ENCODE results near the gene ZNF22.

The ZNF22 gene

DNA sequence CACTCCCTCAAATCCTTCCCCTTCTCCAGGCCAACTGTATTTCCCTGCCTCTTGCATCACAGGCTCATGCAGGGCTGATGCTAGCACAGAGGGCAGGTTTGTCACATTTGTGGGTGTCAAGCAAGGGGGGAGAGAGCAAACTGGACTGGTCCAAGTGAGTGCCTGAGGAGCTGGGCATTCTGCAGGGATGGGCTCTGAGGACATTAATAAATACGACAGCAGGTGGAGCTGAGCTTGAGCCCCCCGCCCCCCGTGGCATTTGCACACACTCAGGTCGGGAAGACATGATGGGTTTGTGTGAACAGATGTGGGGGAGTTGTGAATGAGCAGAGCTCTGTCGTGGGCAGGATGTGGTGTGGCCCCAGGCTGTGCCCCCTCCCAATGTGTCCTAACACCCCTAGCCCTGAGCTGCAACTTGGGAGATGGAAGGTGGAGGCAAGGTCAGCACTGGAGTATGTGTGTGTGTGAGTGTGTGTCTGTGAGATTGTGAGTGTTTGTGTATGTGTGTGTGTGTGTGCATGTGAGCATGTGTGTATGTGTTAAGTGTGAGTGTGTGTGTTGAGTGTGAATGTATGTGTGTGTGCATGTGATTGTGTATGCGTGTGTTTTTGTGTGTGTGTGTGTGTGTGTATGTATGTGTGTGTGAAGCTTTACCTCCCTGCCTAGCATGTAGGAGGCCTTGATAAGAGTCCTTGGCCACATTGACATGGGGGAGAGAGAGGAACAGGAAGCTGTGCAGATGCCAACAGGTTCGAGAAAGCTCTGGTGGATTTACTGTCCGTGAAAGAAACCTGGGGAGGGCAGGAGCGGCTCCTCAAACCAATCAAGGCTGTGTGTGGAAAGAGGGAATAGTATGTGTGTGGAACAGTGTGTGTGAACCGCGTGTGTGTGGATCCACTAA, 32.0 kb upstream of the ZNF22 start:
- no peak for DNase-seq (ENCODE audit: low read depth)
- H3K4me3 ChIP-seq (ENCODE audit: low read depth, low read length), result no peak overlapping the region
- in situ Hi-C loops (cut with HindIII; ENCODE audit: low sequenced_read_pairs), result no loop called here
- TF ChIP-seq, protein P1, sequence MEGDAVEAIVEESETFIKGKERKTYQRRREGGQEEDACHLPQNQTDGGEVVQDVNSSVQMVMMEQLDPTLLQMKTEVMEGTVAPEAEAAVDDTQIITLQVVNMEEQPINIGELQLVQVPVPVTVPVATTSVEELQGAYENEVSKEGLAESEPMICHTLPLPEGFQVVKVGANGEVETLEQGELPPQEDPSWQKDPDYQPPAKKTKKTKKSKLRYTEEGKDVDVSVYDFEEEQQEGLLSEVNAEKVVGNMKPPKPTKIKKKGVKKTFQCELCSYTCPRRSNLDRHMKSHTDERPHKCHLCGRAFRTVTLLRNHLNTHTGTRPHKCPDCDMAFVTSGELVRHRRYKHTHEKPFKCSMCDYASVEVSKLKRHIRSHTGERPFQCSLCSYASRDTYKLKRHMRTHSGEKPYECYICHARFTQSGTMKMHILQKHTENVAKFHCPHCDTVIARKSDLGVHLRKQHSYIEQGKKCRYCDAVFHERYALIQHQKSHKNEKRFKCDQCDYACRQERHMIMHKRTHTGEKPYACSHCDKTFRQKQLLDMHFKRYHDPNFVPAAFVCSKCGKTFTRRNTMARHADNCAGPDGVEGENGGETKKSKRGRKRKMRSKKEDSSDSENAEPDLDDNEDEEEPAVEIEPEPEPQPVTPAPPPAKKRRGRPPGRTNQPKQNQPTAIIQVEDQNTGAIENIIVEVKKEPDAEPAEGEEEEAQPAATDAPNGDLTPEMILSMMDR (IDR thresholded peaks at IDR 0.05; ENCODE audit: low read depth, low read length, missing control alignments), result no peak

DNA sequence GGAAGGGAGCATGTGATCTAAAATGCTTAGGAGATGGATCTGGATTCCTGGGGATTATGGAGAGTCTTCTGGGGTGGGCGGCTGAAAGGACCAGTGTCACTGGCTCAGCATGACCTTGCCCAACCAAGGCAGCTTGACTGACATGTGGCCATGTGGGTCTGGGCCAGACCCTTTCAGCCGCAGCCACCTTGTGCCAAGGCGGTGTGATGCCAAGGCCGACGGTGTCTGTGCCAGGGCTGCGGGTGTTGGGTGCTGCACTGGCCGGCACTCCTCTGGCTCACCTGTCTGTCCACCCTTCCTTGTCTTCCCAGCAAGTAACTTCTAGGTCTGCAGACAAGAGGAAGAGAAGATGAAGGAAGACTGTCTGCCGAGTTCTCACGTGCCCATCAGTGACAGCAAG, 30.9 kb upstream of the ZNF22 start:
- TF ChIP-seq, protein P1 (IDR thresholded peaks at IDR 0.05; ENCODE audit: low read depth, low read length, missing control alignments), result no peak
- DNase-seq (ENCODE audit: low read depth), result no peak
- no peak overlapping the region for H3K4me3 ChIP-seq (ENCODE audit: low read depth, low read length)
- in situ Hi-C loops (cut with HindIII; ENCODE audit: low sequenced_read_pairs), result no loop called here

- no peak overlapping the region for H3K4me3 ChIP-seq (ENCODE audit: low read depth, low read length)
- DNase-seq (ENCODE audit: low read depth), result no peak
- TF ChIP-seq, protein P1 (IDR thresholded peaks at IDR 0.05; ENCODE audit: low read depth, low read length, missing control alignments), result no peak
- in situ Hi-C loops (cut with HindIII; ENCODE audit: low sequenced_read_pairs), result no loop called here
Measured at GRCh38 chr10:44970812-44971395, 29.8 kb upstream of the ZNF22 start.

DNA sequence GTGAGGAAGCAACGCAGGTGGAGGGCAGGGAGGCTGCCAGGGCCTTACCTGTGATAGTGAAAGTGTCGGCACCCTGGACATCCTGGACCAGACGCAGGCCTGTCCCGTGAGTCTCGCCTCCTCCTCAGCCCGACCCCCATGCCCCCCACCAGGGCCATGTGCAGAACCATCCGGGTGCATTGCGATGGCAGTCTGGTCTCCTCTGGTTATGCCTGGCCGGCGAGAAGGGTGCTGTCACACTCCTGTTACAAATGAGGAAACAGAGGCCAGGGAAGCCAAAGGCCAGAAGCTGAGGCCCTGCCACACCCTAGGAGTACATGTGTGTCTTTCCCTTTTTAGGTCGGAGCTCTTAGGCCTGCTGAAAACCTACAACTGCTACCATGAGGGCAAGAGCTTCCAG, 29.3 kb upstream of the ZNF22 start:
- no peak for DNase-seq (ENCODE audit: low read depth)
- in situ Hi-C loops (cut with HindIII; ENCODE audit: low sequenced_read_pairs), result no loop called here
- TF ChIP-seq, protein P1 (IDR thresholded peaks at IDR 0.05; ENCODE audit: low read depth, low read length, missing control alignments), result no peak
- H3K4me3 ChIP-seq (ENCODE audit: low read depth, low read length), result no peak overlapping the region

DNA sequence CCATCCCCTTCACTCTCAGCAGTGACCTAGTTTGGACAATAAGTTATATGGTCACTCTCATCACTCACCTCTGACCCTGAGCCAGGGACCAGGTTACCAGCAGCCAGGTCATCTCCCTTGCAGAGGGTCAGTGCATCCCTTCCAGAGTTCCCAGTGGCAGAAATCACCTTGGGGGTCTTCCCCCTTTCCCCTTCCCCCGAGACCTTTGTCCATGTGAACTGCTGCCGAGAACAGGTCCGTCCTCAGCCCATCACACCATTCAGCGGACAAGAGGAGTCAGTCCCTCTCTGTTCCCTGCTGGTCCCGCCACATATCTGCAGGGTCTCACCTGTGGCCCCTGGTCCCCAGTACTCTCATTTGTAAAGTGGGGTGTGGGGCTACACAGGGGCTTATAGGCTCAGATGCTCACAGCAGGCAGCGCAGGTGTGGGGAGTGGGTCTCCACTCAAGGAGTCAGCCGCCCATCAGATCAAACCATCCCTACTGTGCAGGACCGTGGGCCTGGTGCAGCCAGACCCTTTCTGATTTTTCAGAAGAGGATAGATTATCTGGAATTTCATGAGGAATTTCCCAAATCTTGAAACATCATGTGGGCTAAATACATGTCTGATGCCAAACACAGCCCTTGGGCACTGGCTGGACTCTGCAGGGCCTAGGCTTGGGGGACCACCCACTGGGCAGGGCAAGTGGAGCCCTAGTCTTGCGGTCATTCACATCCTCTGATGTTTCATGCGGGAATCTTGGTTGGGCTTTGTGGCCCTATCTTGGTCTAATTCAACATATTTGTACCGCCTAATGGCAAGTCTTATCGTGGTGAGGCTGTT, 28.6 kb upstream of the ZNF22 start:
- in situ Hi-C loops (cut with HindIII; ENCODE audit: low sequenced_read_pairs), result no loop called here
- TF ChIP-seq, protein P1 (IDR thresholded peaks at IDR 0.05; ENCODE audit: low read depth, low read length, missing control alignments), result no peak
- no peak for DNase-seq (ENCODE audit: low read depth)
- H3K4me3 ChIP-seq (ENCODE audit: low read depth, low read length), result no peak overlapping the region

GRCh38 chr10:44972874-44973306, 27.8 kb upstream of the ZNF22 start:
- DNase-seq (ENCODE audit: low read depth), result no peak
- in situ Hi-C loops (cut with HindIII; ENCODE audit: low sequenced_read_pairs), result no loop called here

More at GRCh38 chr10:44972874-44973306, 27.8 kb upstream of the ZNF22 start:
- TF ChIP-seq, protein P1 (IDR thresholded peaks at IDR 0.05; ENCODE audit: low read depth, low read length, missing control alignments), result no peak
- H3K4me3 ChIP-seq (ENCODE audit: low read depth, low read length), result no peak overlapping the region
